Peyer's patch (tissue), 4 donors: Measurements from ENCODE around the gene HDAC4.
A peak's percentile ranks its signal among the peaks of the same experiment; 100 is the strongest.

Source experiments
- CTCF ChIP-seq, 6 experiments: fragments of 450-650 bp in 4 of 6; fragments of 200-600 bp in 2 of 6; sonication (generic) in 1 of 6; IDR thresholded peaks; one replicate each; pipeline ENCODE4 v1.5.1; 2017 to 2019; ENCODE audit warnings: antibody characterized with exemption in 6 of 6, mild to moderate bottlenecking in 3 of 6, moderate library complexity in 1 of 6
- POLR2A ChIP-seq, 2 donors: fragments of 450-650 bp; IDR thresholded peaks; one replicate each; pipeline ENCODE4 v1.5.1; 2017; ENCODE audit warnings: antibody characterized with exemption in 2 of 2, mild to moderate bottlenecking in 2 of 2, moderate library complexity in 2 of 2

GRCh38 chr2:239268082-239268481, 132.7 kb downstream of the HDAC4 start:
- TF ChIP-seq CTCF (IDR thresholded peaks at IDR 0.05) (peak in 1 of 6 experiments; percentile 20), POLR2A (IDR thresholded peaks at IDR 0.05) (no peak)
